Measurements from ENCODE around the gene CNIH1.

CNIH1 gene

GRCh38 chr14:54483846-54484245, 42.7 kb upstream of the CNIH1 start:
- TF ChIP-seq PAX5 (IDR thresholded peaks at IDR 0.05; ENCODE audit: insufficient read depth, low read length, severe bottlenecking), result no peak
- no peak for TF ChIP-seq TAF1 (IDR thresholded peaks at IDR 0.05; ENCODE audit: low read depth, low read length)
- no peak for TF ChIP-seq POU2F2 (IDR thresholded peaks at IDR 0.05; ENCODE audit: low read depth, low read length)
- TF ChIP-seq SPI1 (IDR thresholded peaks at IDR 0.05; ENCODE audit: low read depth, low read length), result no peak
- TF ChIP-seq POLR2A (IDR thresholded peaks at IDR 0.05; ENCODE audit: low read depth, low read length), result no peak
- TF ChIP-seq POLR2AphosphoS5 (IDR thresholded peaks at IDR 0.05; ENCODE audit: low read depth, low read length), result no peak
- DNase-seq (ENCODE audit: insufficient read length, low spot score), result no peak
- no peak for FAIRE-seq

GRCh38 chr14:54483073-54483745, 42.0 kb upstream of the CNIH1 start:
- no peak for TF ChIP-seq TAF1 (IDR thresholded peaks at IDR 0.05; ENCODE audit: low read depth, low read length)
- TF ChIP-seq SPI1 (IDR thresholded peaks at IDR 0.05; ENCODE audit: low read depth, low read length), result peak; percentile 39
- FAIRE-seq, result peak; percentile 87

GRCh38 chr14:54481695-54482094, 40.5 kb upstream of the CNIH1 start:
- FAIRE-seq (no peak), DNase-seq (ENCODE audit: insufficient read length, low spot score) (no peak)
- no peak for TF ChIP-seq SPI1 (IDR thresholded peaks at IDR 0.05; ENCODE audit: low read depth, low read length)
- TF ChIP-seq POU2F2 (IDR thresholded peaks at IDR 0.05; ENCODE audit: low read depth, low read length), result no peak
- TF ChIP-seq TAF1 (IDR thresholded peaks at IDR 0.05; ENCODE audit: low read depth, low read length), result no peak
- TF ChIP-seq POLR2A (IDR thresholded peaks at IDR 0.05; ENCODE audit: low read depth, low read length), result no peak
- no peak for TF ChIP-seq PAX5 (IDR thresholded peaks at IDR 0.05; ENCODE audit: insufficient read depth, low read length, severe bottlenecking)
- no peak for TF ChIP-seq POLR2AphosphoS5 (IDR thresholded peaks at IDR 0.05; ENCODE audit: low read depth, low read length)

More at GRCh38 chr14:54483073-54483745, 42.0 kb upstream of the CNIH1 start:
- DNase-seq (ENCODE audit: insufficient read length, low spot score), result no peak

- peak; percentile 60 for FAIRE-seq
- TF ChIP-seq POU2F2 (IDR thresholded peaks at IDR 0.05; ENCODE audit: low read depth, low read length), result no peak
- TF ChIP-seq PAX5 (IDR thresholded peaks at IDR 0.05; ENCODE audit: insufficient read depth, low read length, severe bottlenecking), result no peak
- TF ChIP-seq TAF1 (IDR thresholded peaks at IDR 0.05; ENCODE audit: low read depth, low read length), result no peak
- TF ChIP-seq POLR2AphosphoS5 (IDR thresholded peaks at IDR 0.05; ENCODE audit: low read depth, low read length), result no peak
- no peak for TF ChIP-seq POLR2A (IDR thresholded peaks at IDR 0.05; ENCODE audit: low read depth, low read length)
- no peak for TF ChIP-seq SPI1 (IDR thresholded peaks at IDR 0.05; ENCODE audit: low read depth, low read length)
- DNase-seq (ENCODE audit: insufficient read length, low spot score), result no peak
These were observed 39.8 kb upstream of the CNIH1 start for GRCh38 chr14:54480830-54481562.

- no peak for FAIRE-seq
- no peak for TF ChIP-seq PAX5 (IDR thresholded peaks at IDR 0.05; ENCODE audit: insufficient read depth, low read length, severe bottlenecking)
- no peak for TF ChIP-seq POLR2AphosphoS5 (IDR thresholded peaks at IDR 0.05; ENCODE audit: low read depth, low read length)
- no peak for TF ChIP-seq POU2F2 (IDR thresholded peaks at IDR 0.05; ENCODE audit: low read depth, low read length)
- TF ChIP-seq SPI1 (IDR thresholded peaks at IDR 0.05; ENCODE audit: low read depth, low read length), result no peak
- TF ChIP-seq TAF1 (IDR thresholded peaks at IDR 0.05; ENCODE audit: low read depth, low read length), result no peak
- no peak for DNase-seq (ENCODE audit: insufficient read length, low spot score)
These were observed 37.6 kb upstream of the CNIH1 start for GRCh38 chr14:54478636-54479215.

GRCh38 chr14:54475911-54476310, 34.7 kb upstream of the CNIH1 start:
- no peak for DNase-seq (ENCODE audit: insufficient read length, low spot score)
- FAIRE-seq, result no peak
- TF ChIP-seq PAX5 (IDR thresholded peaks at IDR 0.05; ENCODE audit: insufficient read depth, low read length, severe bottlenecking), result no peak

- FAIRE-seq (no peak), DNase-seq (ENCODE audit: insufficient read length, low spot score) (no peak)
- TF ChIP-seq TAF1 (IDR thresholded peaks at IDR 0.05; ENCODE audit: low read depth, low read length) (no peak), POLR2A (IDR thresholded peaks at IDR 0.05; ENCODE audit: low read depth, low read length) (no peak), POU2F2 (IDR thresholded peaks at IDR 0.05; ENCODE audit: low read depth, low read length) (no peak), PAX5 (IDR thresholded peaks at IDR 0.05; ENCODE audit: insufficient read depth, low read length, severe bottlenecking) (no peak), POLR2AphosphoS5 (IDR thresholded peaks at IDR 0.05; ENCODE audit: low read depth, low read length) (no peak), SPI1 (IDR thresholded peaks at IDR 0.05; ENCODE audit: low read depth, low read length) (no peak)
These were observed 34.2 kb upstream of the CNIH1 start for GRCh38 chr14:54475187-54475899.

GRCh38 chr14:54474232-54474793, 33.1 kb upstream of the CNIH1 start:
- FAIRE-seq, result peak; percentile 47
- no peak for TF ChIP-seq POLR2AphosphoS5 (IDR thresholded peaks at IDR 0.05; ENCODE audit: low read depth, low read length)
- no peak for TF ChIP-seq POLR2A (IDR thresholded peaks at IDR 0.05; ENCODE audit: low read depth, low read length)
- no peak for TF ChIP-seq POU2F2 (IDR thresholded peaks at IDR 0.05; ENCODE audit: low read depth, low read length)
- TF ChIP-seq TAF1 (IDR thresholded peaks at IDR 0.05; ENCODE audit: low read depth, low read length), result no peak
- no peak for TF ChIP-seq PAX5 (IDR thresholded peaks at IDR 0.05; ENCODE audit: insufficient read depth, low read length, severe bottlenecking)
- no peak for TF ChIP-seq SPI1 (IDR thresholded peaks at IDR 0.05; ENCODE audit: low read depth, low read length)
- no peak for DNase-seq (ENCODE audit: insufficient read length, low spot score)

GRCh38 chr14:54472315-54472714, 31.1 kb upstream of the CNIH1 start:
- TF ChIP-seq POLR2AphosphoS5 (IDR thresholded peaks at IDR 0.05; ENCODE audit: low read depth, low read length), result no peak
- no peak for TF ChIP-seq POU2F2 (IDR thresholded peaks at IDR 0.05; ENCODE audit: low read depth, low read length)
- no peak for TF ChIP-seq PAX5 (IDR thresholded peaks at IDR 0.05; ENCODE audit: insufficient read depth, low read length, severe bottlenecking)
- no peak for TF ChIP-seq SPI1 (IDR thresholded peaks at IDR 0.05; ENCODE audit: low read depth, low read length)
- no peak for TF ChIP-seq TAF1 (IDR thresholded peaks at IDR 0.05; ENCODE audit: low read depth, low read length)
- TF ChIP-seq POLR2A (IDR thresholded peaks at IDR 0.05; ENCODE audit: low read depth, low read length), result no peak
- FAIRE-seq, result no peak

More at GRCh38 chr14:54472315-54472714, 31.1 kb upstream of the CNIH1 start:
- DNase-seq (ENCODE audit: insufficient read length, low spot score), result no peak

Data from GM12891 (cell line).